HG02840 (cell line): Measurements from ENCODE around the gene OR6S1.
"Not testable (repeated sequence)": the region's sequence is repeated elsewhere in the genome, so short reads cannot be mapped to it uniquely, and the experiment has no call there.

Source experiments
- ATAC-seq: cut with Tn5 transposase; IDR thresholded peaks from one replicate; pipeline ENCODE4 v1.9.1; 2021; ENCODE audit warnings: mild to moderate bottlenecking, moderate library complexity, moderate number of reproducible peaks; ENCODE audit not compliant: unreplicated experiment, low FRiP score

Gene OR6S1

GRCh38 chr14:20632448-20632830, 9.1 kb downstream of the OR6S1 start:
- peak; percentile 8 for ATAC-seq

GRCh38 chr14:20631880-20632389, 9.6 kb downstream of the OR6S1 start:
- no peak for ATAC-seq

GRCh38 chr14:20631023-20631879, 10.2 kb downstream of the OR6S1 start:
- no peak for ATAC-seq

- no peak for ATAC-seq
These were observed 11.0 kb downstream of the OR6S1 start for GRCh38 chr14:20630340-20631022.

- no peak for ATAC-seq
These were observed 13.2 kb downstream of the OR6S1 start for GRCh38 chr14:20628063-20628854.

- ATAC-seq = no peak
These were observed 14.0 kb downstream of the OR6S1 start for GRCh38 chr14:20627346-20628027.

GRCh38 chr14:20626274-20626673, 15.2 kb downstream of the OR6S1 start:
- no peak for ATAC-seq

GRCh38 chr14:20624495-20625070, 16.9 kb downstream of the OR6S1 start:
- ATAC-seq = no peak

- ATAC-seq = no peak
These were observed 17.7 kb downstream of the OR6S1 start for GRCh38 chr14:20623798-20624197.

- ATAC-seq = no peak
These were observed 18.6 kb downstream of the OR6S1 start for GRCh38 chr14:20622816-20623291.

- ATAC-seq = no peak
These were observed 20.6 kb downstream of the OR6S1 start for GRCh38 chr14:20620798-20621478.

- ATAC-seq = not testable (repeated sequence)
These were observed 21.8 kb downstream of the OR6S1 start for GRCh38 chr14:20619688-20620087.

GRCh38 chr14:20618271-20618749, 23.2 kb downstream of the OR6S1 start:
- ATAC-seq = no peak

- ATAC-seq = peak; percentile 36
These were observed 24.1 kb downstream of the OR6S1 start for GRCh38 chr14:20617138-20618003.

GRCh38 chr14:20615996-20616395, 25.5 kb downstream of the OR6S1 start:
- no peak for ATAC-seq

GRCh38 chr14:20614038-20614840, 27.3 kb downstream of the OR6S1 start:
- no peak for ATAC-seq
